Panc1 (cell line): ENCODE data around the gene GPSM1. TPM values are rescaled to one million over a fixed set of nuclear protein-coding genes. Genes with fewer than 3 reads are reported as not detected.

ENCODE experiments used
- ATAC-seq: fragments of 200-7000 bp; cut with Tn5 transposase; 2 replicates; pipeline ENCODE4 v1.9.1; 2020; ENCODE audit warnings: mild to moderate bottlenecking, moderate library complexity
- BruUV-seq: library from RNA; stranded (reverse); fragments of 400-500 nt; replicated peaks from 2 replicates; lab custom pipeline; 2021; lab: Mats Ljungman, UMichigan
- CTCF ChIA-PET: fragments of 300-600 bp; sonication (Branson Sonifier 250); formaldehyde crosslinking; loops from one replicate; lab custom pipeline; 2022; ENCODE audit warnings: antibody characterized with exemption; lab: Charles Lee
- POLR2A ChIA-PET: fragments of 300-600 bp; sonication (Branson Sonifier 250); formaldehyde crosslinking; loops from one replicate; lab custom pipeline; 2022; ENCODE audit warnings: antibody characterized with exemption; lab: Charles Lee
- DNase-seq: peaks from one replicate; pipeline ENCODE4 v3.0.0-alpha.2; 2010; ENCODE audit warnings: low read depth, low spot score
- H3K27ac ChIP-seq: 2 replicates; pipeline ENCODE4 v1.5.1; 2011; ENCODE audit warnings: mild to moderate bottlenecking, low read length, inconsistent platforms
- H3K27me3 ChIP-seq: fragments of 200-500 bp; sonication (Bioruptor generic); 2 replicates; pipeline ENCODE4 v1.6.0; 2014; ENCODE audit warnings: low read length, inconsistent platforms; ENCODE audit not compliant: control insufficient read depth, insufficient read depth
- H3K36me3 ChIP-seq: fragments of 200-500 bp; sonication (Bioruptor generic); 2 replicates; pipeline ENCODE4 v1.5.1; 2014; ENCODE audit warnings: inconsistent platforms, mild to moderate bottlenecking, low read length, moderate library complexity; ENCODE audit not compliant: control insufficient read depth, insufficient read depth
- H3K4me1 ChIP-seq: 2 replicates; pipeline ENCODE4 v1.5.1; 2011; ENCODE audit warnings: inconsistent platforms, mild to moderate bottlenecking, low read length, moderate library complexity; ENCODE audit not compliant: control insufficient read depth, insufficient read depth
- H3K4me3 ChIP-seq, 2 experiments: 2 replicates each; pipeline ENCODE4 v1.5.1; 2011 to 2012; ENCODE audit warnings: low read depth in 2 of 2, low read length in 2 of 2, mild to moderate bottlenecking in 2 of 2, inconsistent platforms in 1 of 2, moderate library complexity in 1 of 2
- H3K9me3 ChIP-seq: fragments of 200-500 bp; sonication (Bioruptor generic); 2 replicates; pipeline ENCODE4 v1.5.1; 2014; ENCODE audit warnings: low read depth, mild to moderate bottlenecking, inconsistent platforms, low read length, moderate library complexity; ENCODE audit not compliant: control insufficient read depth, insufficient read depth
- POLR2AphosphoS5 ChIP-seq: IDR thresholded peaks from 2 replicates; pipeline ENCODE4 v1.6.1; 2012; ENCODE audit warnings: mild to moderate bottlenecking, low read depth, low read length, moderate library complexity
- SIN3A ChIP-seq: IDR thresholded peaks from 2 replicates; pipeline ENCODE4 v1.6.1; 2012; ENCODE audit warnings: low read depth, mild to moderate bottlenecking, low read length, moderate library complexity, borderline replicate concordance; ENCODE audit not compliant: insufficient read depth
- TCF7L2 ChIP-seq: IDR thresholded peaks from 2 replicates; pipeline ENCODE4 v1.6.1; 2011; ENCODE audit warnings: mild to moderate bottlenecking, low read depth, low read length, inconsistent platforms
- in situ Hi-C: cut with HindIII; loops from 2 replicates; pipeline ENCODE4 v1.10.0; 2016; ENCODE audit warnings: low sequenced_read_pairs, low pct_unique_long_range_greater_than_20kb
- intact Hi-C: fragments of 100-400 bp; cut with micrococcal nuclease; formaldehyde crosslinking; loops from one replicate; pipeline ENCODE4 v1.10.0; 2022; ENCODE audit not compliant: unreplicated experiment
- total RNA-seq: library from RNA; stranded (reverse); gene quantifications from one replicate; pipeline ENCODE4 v1.2.1, GENCODE V29; 2021; ENCODE audit not compliant: unreplicated experiment
- TF ChIP-seq, protein P1 (sequence below), 2 experiments: IDR thresholded peaks; 2 replicates each; pipeline ENCODE4 v1.6.1; 2011 to 2012; ENCODE audit warnings: low read depth in 2 of 2, control low read depth in 1 of 2, low read length in 1 of 2, mild to moderate bottlenecking in 1 of 2, moderate library complexity in 1 of 2; ENCODE audit not compliant: insufficient read depth in 1 of 2
- TF ChIP-seq, protein P2 (sequence below): fragments of 450-650 bp; IDR thresholded peaks from 2 replicates; pipeline ENCODE4 v1.5.1; 2017; ENCODE audit warnings: mild to moderate bottlenecking

The GPSM1 gene
- total RNA-seq, 1 experiment from 2014 or later, result 14.2 TPM

DNA sequence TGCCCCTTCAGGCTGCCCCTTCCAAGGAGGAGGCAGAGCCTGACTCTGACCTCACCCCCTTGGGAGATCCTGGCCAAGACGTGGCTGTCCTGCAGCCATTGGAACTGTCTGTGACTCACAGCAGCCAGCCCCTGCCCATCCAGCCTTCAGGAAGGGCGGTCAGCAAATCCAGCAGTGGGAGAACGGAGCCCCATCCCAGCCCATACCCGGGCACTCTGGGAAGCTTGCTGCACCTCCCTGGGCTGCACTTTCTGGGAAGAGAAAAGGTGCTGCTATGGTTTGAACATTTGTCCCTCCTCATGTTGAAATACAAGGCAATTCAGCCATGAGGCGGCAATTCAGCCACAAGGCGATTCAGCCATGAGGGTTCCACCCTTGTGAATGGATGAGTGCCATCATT is 47.9 kb upstream of the GPSM1 start:
- Histone ChIP-seq H3K36me3 (no peaks in the 10 kb centered on the region), H3K27ac (no peak overlapping the region), H3K4me3 (no peak overlapping the region), H3K4me1 (peaks cover 4% of the 10 kb centered on the region; the same call in 1 of the 2 replicates), H3K9me3 (no peaks in the 10 kb centered on the region), H3K27me3 (no peaks in the 10 kb centered on the region)
- no peak for ATAC-seq
- intact Hi-C loops (no loop called here), in situ Hi-C loops (no loop called here)
- ChIA-PET CTCF (no interaction called here), POLR2A (no interaction called here)
- no TSS peak for BruUV-seq
- no peak for DNase-seq
- TF ChIP-seq SIN3A (no peak), TCF7L2 (no peak), POLR2AphosphoS5 (no peak)
- TF ChIP-seq, protein P1, sequence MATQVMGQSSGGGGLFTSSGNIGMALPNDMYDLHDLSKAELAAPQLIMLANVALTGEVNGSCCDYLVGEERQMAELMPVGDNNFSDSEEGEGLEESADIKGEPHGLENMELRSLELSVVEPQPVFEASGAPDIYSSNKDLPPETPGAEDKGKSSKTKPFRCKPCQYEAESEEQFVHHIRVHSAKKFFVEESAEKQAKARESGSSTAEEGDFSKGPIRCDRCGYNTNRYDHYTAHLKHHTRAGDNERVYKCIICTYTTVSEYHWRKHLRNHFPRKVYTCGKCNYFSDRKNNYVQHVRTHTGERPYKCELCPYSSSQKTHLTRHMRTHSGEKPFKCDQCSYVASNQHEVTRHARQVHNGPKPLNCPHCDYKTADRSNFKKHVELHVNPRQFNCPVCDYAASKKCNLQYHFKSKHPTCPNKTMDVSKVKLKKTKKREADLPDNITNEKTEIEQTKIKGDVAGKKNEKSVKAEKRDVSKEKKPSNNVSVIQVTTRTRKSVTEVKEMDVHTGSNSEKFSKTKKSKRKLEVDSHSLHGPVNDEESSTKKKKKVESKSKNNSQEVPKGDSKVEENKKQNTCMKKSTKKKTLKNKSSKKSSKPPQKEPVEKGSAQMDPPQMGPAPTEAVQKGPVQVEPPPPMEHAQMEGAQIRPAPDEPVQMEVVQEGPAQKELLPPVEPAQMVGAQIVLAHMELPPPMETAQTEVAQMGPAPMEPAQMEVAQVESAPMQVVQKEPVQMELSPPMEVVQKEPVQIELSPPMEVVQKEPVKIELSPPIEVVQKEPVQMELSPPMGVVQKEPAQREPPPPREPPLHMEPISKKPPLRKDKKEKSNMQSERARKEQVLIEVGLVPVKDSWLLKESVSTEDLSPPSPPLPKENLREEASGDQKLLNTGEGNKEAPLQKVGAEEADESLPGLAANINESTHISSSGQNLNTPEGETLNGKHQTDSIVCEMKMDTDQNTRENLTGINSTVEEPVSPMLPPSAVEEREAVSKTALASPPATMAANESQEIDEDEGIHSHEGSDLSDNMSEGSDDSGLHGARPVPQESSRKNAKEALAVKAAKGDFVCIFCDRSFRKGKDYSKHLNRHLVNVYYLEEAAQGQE (IDR thresholded peaks at IDR 0.05; ENCODE audit: insufficient read depth in 1 of 2, low read depth in 2 of 2, low read length in 1 of 2), result no peak
- TF ChIP-seq, protein P2, sequence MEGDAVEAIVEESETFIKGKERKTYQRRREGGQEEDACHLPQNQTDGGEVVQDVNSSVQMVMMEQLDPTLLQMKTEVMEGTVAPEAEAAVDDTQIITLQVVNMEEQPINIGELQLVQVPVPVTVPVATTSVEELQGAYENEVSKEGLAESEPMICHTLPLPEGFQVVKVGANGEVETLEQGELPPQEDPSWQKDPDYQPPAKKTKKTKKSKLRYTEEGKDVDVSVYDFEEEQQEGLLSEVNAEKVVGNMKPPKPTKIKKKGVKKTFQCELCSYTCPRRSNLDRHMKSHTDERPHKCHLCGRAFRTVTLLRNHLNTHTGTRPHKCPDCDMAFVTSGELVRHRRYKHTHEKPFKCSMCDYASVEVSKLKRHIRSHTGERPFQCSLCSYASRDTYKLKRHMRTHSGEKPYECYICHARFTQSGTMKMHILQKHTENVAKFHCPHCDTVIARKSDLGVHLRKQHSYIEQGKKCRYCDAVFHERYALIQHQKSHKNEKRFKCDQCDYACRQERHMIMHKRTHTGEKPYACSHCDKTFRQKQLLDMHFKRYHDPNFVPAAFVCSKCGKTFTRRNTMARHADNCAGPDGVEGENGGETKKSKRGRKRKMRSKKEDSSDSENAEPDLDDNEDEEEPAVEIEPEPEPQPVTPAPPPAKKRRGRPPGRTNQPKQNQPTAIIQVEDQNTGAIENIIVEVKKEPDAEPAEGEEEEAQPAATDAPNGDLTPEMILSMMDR, result no peak

GRCh38 chr9:136280535-136281315 is 46.6 kb upstream of the GPSM1 start:
- in situ Hi-C loops, result no loop called here

More at GRCh38 chr9:136280535-136281315, 46.6 kb upstream of the GPSM1 start:
- no peak for DNase-seq
- no peaks in the 10 kb centered on the region for H3K27me3 ChIP-seq
- no TSS peak for BruUV-seq
- TF ChIP-seq, protein P1 (IDR thresholded peaks at IDR 0.05; ENCODE audit: insufficient read depth in 1 of 2, low read depth in 2 of 2, low read length in 1 of 2), result no peak
- TF ChIP-seq SIN3A (no peak), TCF7L2 (no peak), POLR2AphosphoS5 (no peak)
- TF ChIP-seq, protein P2, result no peak
- ATAC-seq, result no peak
- no peak overlapping the region for H3K4me3 ChIP-seq
- no peaks in the 10 kb centered on the region for H3K36me3 ChIP-seq
- H3K9me3 ChIP-seq, result no peaks in the 10 kb centered on the region
- POLR2A ChIA-PET, result no interaction called here
- CTCF ChIA-PET, result no interaction called here
- no peak overlapping the region for H3K27ac ChIP-seq
- H3K4me1 ChIP-seq, result peaks cover 4% of the 10 kb centered on the region; the same call in 1 of the 2 replicates
- intact Hi-C loops, result no loop called here
